K562 (cell line): Measurements from ENCODE around the gene APOA1. TPM values are rescaled to one million over a fixed set of nuclear protein-coding genes. Genes with fewer than 3 reads are reported as not detected.

Experiments used
- ATAC-seq: fragments of 200-7000 bp; cut with Tn5 transposase; 3 replicates; pipeline ENCODE4 v1.9.1; 2020; ENCODE audit warnings: moderate library complexity
- BruUV-seq: library from RNA; stranded (reverse); fragments of 400-500 nt; replicated peaks from 2 replicates; lab custom pipeline; 2021; lab: Mats Ljungman, UMichigan
- CTCF ChIA-PET: fragments of 300-600 bp; formaldehyde crosslinking; extraction: SDS; loops from one replicate; lab custom pipeline; 2021; ENCODE audit warnings: low intra/inter-chr PET ratio; lab: Yijun Ruan, JAX
- POLR2A ChIA-PET: fragments of 300-600, 350-650 bp; sonication (Branson Sonifier 250); formaldehyde crosslinking; extraction: SDS; loops from one replicate; lab custom pipeline; 2021; ENCODE audit warnings: antibody characterized with exemption, inconsistent platforms; lab: Yijun Ruan, JAX
- DNase-seq, 4 experiments: peaks; one replicate each; pipeline versions ENCODE4 v3.0.0 to v3.0.0-alpha.2; 2011 to 2018; ENCODE audit warnings: low spot score in 3 of 4, mixed read lengths in 3 of 4; ENCODE audit errors: extremely low read depth in 1 of 4
- FAIRE-seq: peaks from 2 replicates; lab custom pipeline; 2011; peaks lifted over from hg19 to GRCh38; lab: Jason Lieb, UNC
- H2AFZ ChIP-seq: 2 replicates; pipeline ENCODE4 v1.6.0; 2011; ENCODE audit warnings: low read depth, low read length, control low read depth, inconsistent platforms
- H3K27ac ChIP-seq: fragments of 200-600 bp; 3 replicates; pipeline ENCODE4 v1.8.0; 2011; ENCODE audit warnings: low read depth, mild to moderate bottlenecking, control low read depth, inconsistent platforms, low read length, moderate library complexity, mixed read lengths; ENCODE audit errors: extremely low read depth
- H3K27me3 ChIP-seq, 2 experiments: fragments of 300-600 bp in 1 of 2; 2 replicates in 1 of 2; 3 replicates in 1 of 2; pipeline versions ENCODE4 v1.6.0 to v1.8.0; 2011; ENCODE audit warnings: inconsistent platforms in 2 of 2, low read length in 2 of 2, mild to moderate bottlenecking in 1 of 2, mixed read lengths in 1 of 2, moderate library complexity in 1 of 2; ENCODE audit not compliant: control insufficient read depth in 2 of 2, insufficient read depth in 2 of 2
- H3K36me3 ChIP-seq: fragments of 300-600 bp; 3 replicates; pipeline ENCODE4 v1.8.0; 2011; ENCODE audit warnings: mild to moderate bottlenecking, low read length, inconsistent platforms; ENCODE audit not compliant: control insufficient read depth, insufficient read depth
- H3K4me1 ChIP-seq, 2 experiments: fragments of 200-600 bp in 1 of 2; replicated peaks in 1 of 2; 2 replicates in 1 of 2; 3 replicates in 1 of 2; pipeline versions ENCODE4 v1.5.1 to v1.8.0; 2011; ENCODE audit warnings: inconsistent platforms in 2 of 2, low read length in 2 of 2, mild to moderate bottlenecking in 1 of 2, mixed read lengths in 1 of 2, moderate library complexity in 1 of 2; ENCODE audit not compliant: control insufficient read depth in 2 of 2, insufficient read depth in 2 of 2
- H3K4me2 ChIP-seq: 2 replicates; pipeline ENCODE4 v1.6.1; 2011; ENCODE audit warnings: low read length, control low read depth, inconsistent platforms, mixed read lengths; ENCODE audit not compliant: insufficient read depth
- H3K4me3 ChIP-seq: fragments of 200-600 bp; sonication (generic), shearing (Covaris generic); 2 replicates; pipeline ENCODE4 v1.5.1; 2016; ENCODE audit warnings: control low read depth, inconsistent platforms
- H3K79me2 ChIP-seq: fragments of 200-600 bp; 3 replicates; pipeline ENCODE4 v1.8.0; 2011; ENCODE audit warnings: low read length, inconsistent platforms; ENCODE audit not compliant: control insufficient read depth, insufficient read depth
- H3K9ac ChIP-seq, 2 experiments: 2 replicates each; pipeline versions ENCODE4 v1.6.0 to v1.6.1; 2011; ENCODE audit warnings: low read depth in 2 of 2, low read length in 2 of 2, control low read depth in 1 of 2, inconsistent platforms in 1 of 2, mild to moderate bottlenecking in 1 of 2, mixed read lengths in 1 of 2; ENCODE audit not compliant: insufficient read depth in 1 of 2
- H3K9me1 ChIP-seq: one replicate; pipeline ENCODE4 v1.6.0; 2011; ENCODE audit warnings: inconsistent platforms, mild to moderate bottlenecking, low read length, moderate library complexity; ENCODE audit not compliant: control insufficient read depth, insufficient read depth
- H3K9me3 ChIP-seq: replicated peaks from 2 replicates; pipeline ENCODE4 v1.5.1; 2011; ENCODE audit warnings: low read depth, low read length, inconsistent platforms; ENCODE audit not compliant: control insufficient read depth, insufficient read depth
- H4K20me1 ChIP-seq: replicated peaks from 2 replicates; pipeline ENCODE4 v1.6.1; 2011; ENCODE audit warnings: low read length, inconsistent platforms, mixed read lengths; ENCODE audit not compliant: control insufficient read depth, insufficient read depth
- CBFA2T2 ChIP-seq: fragments of 450-650 bp; conservative IDR thresholded peaks from 2 replicates; pipeline ENCODE4 v1.6.1; 2017; ENCODE audit warnings: mild to moderate bottlenecking
- CBFA2T3 ChIP-seq: fragments of 450-650 bp; IDR thresholded peaks from 2 replicates; pipeline ENCODE4 v1.6.1; 2017
- CC2D1A ChIP-seq: fragments of 450-650 bp; IDR thresholded peaks from 2 replicates; pipeline ENCODE4 v1.6.1; 2017; ENCODE audit warnings: mild to moderate bottlenecking
- DIDO1 ChIP-seq: fragments of 450-650 bp; IDR thresholded peaks from 2 replicates; pipeline ENCODE4 v1.6.1; 2016; ENCODE audit warnings: low read depth, missing biosample characterization, missing genetic modification characterization
- HLTF ChIP-seq: fragments of 450-650 bp; IDR thresholded peaks from 2 replicates; pipeline ENCODE4 v1.6.1; 2016
- HNRNPH1 ChIP-seq: fragments of 200-400 bp; formaldehyde crosslinking; optimal IDR thresholded peaks from 2 replicates; pipeline ENCODE3; 2017; ENCODE audit warnings: low read depth, mild to moderate bottlenecking, low read length, moderate library complexity
- KDM2B ChIP-seq: fragments of 250-450 bp; sonication (Bioruptor Pico); IDR thresholded peaks from 2 replicates; pipeline ENCODE4 v1.8.0; 2021; ENCODE audit warnings: mild to moderate bottlenecking, moderate library complexity
- L3MBTL2 ChIP-seq: fragments of 450-650 bp; IDR thresholded peaks from 2 replicates; pipeline ENCODE4 v1.6.1; 2016; ENCODE audit warnings: mild to moderate bottlenecking, moderate library complexity
- MEF2A ChIP-seq: IDR thresholded peaks from 2 replicates; pipeline ENCODE4 v1.6.1; 2011; ENCODE audit warnings: low read depth, mild to moderate bottlenecking, low read length, moderate library complexity; ENCODE audit not compliant: control insufficient read depth
- NFYB ChIP-seq: IDR thresholded peaks from 2 replicates; pipeline ENCODE4 v1.6.1; 2011; ENCODE audit warnings: mild to moderate bottlenecking, moderate library complexity; ENCODE audit not compliant: insufficient read length; ENCODE audit errors: extremely low read depth
- POU5F1 ChIP-seq: fragments of 150-350 bp; IDR thresholded peaks from 2 replicates; pipeline ENCODE4 v1.6.1; 2014; ENCODE audit warnings: borderline replicate concordance, low read length, low read depth, mild to moderate bottlenecking; ENCODE audit not compliant: partially characterized antibody
- RFX1 ChIP-seq: fragments of 450-650 bp; IDR thresholded peaks from 2 replicates; pipeline ENCODE4 v1.6.1; 2016; ENCODE audit warnings: mild to moderate bottlenecking, moderate library complexity
- ZNF436 ChIP-seq: fragments of 250-450, 450-650 bp; sonication (Bioruptor Pico); formaldehyde crosslinking; IDR thresholded peaks from 2 replicates; pipeline ENCODE4 v1.7.0; 2020; ENCODE audit warnings: mild to moderate bottlenecking
- WGBS: fragments of 100-300 bp; shearing (Covaris generic); methylation state at CpG from one replicate; pipeline ENCODE4 v1.1.6; 2016; ENCODE audit warnings: low coverage, mixed read lengths; ENCODE audit not compliant: insufficient coverage; ENCODE audit errors: missing lambda C conversion rate; 5-methylcytosine and 5-hydroxymethylcytosine counted together
- in situ Hi-C: fragments of 300-500 bp; cut with MboI; formaldehyde crosslinking; loops from 4 replicates; pipeline ENCODE4 v1.15.0; 2018; ENCODE audit warnings: inconsistent platforms, mixed read lengths
- intact Hi-C: fragments of 100-400 bp; cut with micrococcal nuclease; formaldehyde crosslinking; loops from 2 replicates; pipeline ENCODE4 v1.14.2; 2022
- polyA plus RNA-seq, 8 experiments: library from polyadenylated mRNA; depleted of rRNA in 4 of 8; stranded (reverse) in 5 of 8; unstranded in 3 of 8; fragments of >200 nt; fragmentation: Nextera tagmentation in 2 of 8; fragmentation: Illumina TruSeq in 1 of 8; extraction: Ambion mirVana in 2 of 8; extraction: Trizol in 1 of 8; gene quantifications; 2 replicates each; pipeline versions ENCODE4 v1.2.1 to v1.2.3, GENCODE V29; 2011 to 2014; ENCODE audit warnings: inconsistent platforms in 1 of 8, missing spikeins in 1 of 8
- total RNA-seq, 7 experiments: library from RNA; depleted of rRNA in 6 of 7; stranded (reverse); fragments of >200 nt in 6 of 7; fragmentation: Illumina TruSeq in 2 of 7; extraction: Trizol in 2 of 7; gene quantifications; 2 replicates each; pipeline versions ENCODE4 v1.2.1 to v1.2.3, GENCODE V29; 2011 to 2021; ENCODE audit warnings: low replicate concordance in 1 of 7
- TF ChIP-seq, protein P1 (sequence below): fragments of 250-450 bp; sonication (Bioruptor Pico); IDR thresholded peaks from 2 replicates; pipeline ENCODE4 v1.5.0; 2022; ENCODE audit warnings: mild to moderate bottlenecking
- TF ChIP-seq, protein P2 (sequence below): fragments of 250-450 bp; sonication (Bioruptor Pico); IDR thresholded peaks from 2 replicates; pipeline ENCODE4 v1.8.0; 2022; ENCODE audit warnings: inconsistent platforms, mild to moderate bottlenecking, moderate library complexity, borderline replicate concordance

Gene APOA1
- total and polyA plus RNA-seq, 9 of the 15 experiments (the other 6 are each of a cell fraction or from before 2014, with no cell fraction given), result 1.8 TPM; not detected in 8

DNA sequence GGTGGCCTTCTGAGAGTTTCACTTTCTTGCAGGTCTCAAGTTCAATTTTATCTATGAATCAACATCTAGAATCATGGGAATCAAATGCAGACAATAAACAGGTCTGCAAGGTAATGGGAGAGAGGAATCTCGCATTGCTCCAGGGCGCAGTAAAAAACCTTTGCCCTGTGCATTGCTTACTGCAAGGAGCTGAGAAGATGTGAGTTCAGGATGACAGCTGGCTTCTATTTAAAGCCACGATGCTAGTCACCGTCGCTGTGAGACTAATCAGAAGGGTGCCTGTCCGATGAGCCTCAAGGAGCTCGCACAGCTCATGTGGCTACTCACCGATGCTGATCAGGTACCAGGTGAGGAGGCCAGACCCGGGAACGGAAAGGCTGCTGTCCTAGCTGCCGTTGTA is 30.2 kb upstream of the APOA1 start:
- no peaks in the 10 kb centered on the region for H3K9me3 ChIP-seq
- no peak overlapping the region for H3K4me3 ChIP-seq
- ChIA-PET POLR2A (interaction anchor here (0.5 kb wide), 1 partner anchor 38 kb away, joined by 3 read pairs; no protein-coding TSS in a partner anchor), CTCF (no interaction called here)
- H3K27me3 ChIP-seq, result no peaks in the 10 kb centered on the region
- FAIRE-seq (no peak), ATAC-seq (no peak), DNase-seq (no peak)
- intact Hi-C loops (no loop called here), in situ Hi-C loops (no loop called here)
- H3K36me3 ChIP-seq, result peaks cover 85% of the 10 kb centered on the region
- 94% methylated on average over 11 of the region's 11 CpGs for WGBS
- H3K9me1 ChIP-seq, result no peaks in the 10 kb centered on the region
- no peaks in the 10 kb centered on the region for H3K4me1 ChIP-seq
- H4K20me1 ChIP-seq, result no peaks in the 10 kb centered on the region
- no peak overlapping the region for H3K4me2 ChIP-seq
- TF ChIP-seq DIDO1 (tag) (no peak), CC2D1A (no peak), NFYB (no peak), RFX1 (no peak), POU5F1 (no peak), ZNF436 (CRISPR knock-in tag) (no peak), CBFA2T2 (no peak), HNRNPH1 (no peak), CBFA2T3 (no peak), L3MBTL2 (no peak), MEF2A (no peak), KDM2B (CRISPR knock-in tag) (no peak), HLTF (no peak)
- TF ChIP-seq, protein P1, sequence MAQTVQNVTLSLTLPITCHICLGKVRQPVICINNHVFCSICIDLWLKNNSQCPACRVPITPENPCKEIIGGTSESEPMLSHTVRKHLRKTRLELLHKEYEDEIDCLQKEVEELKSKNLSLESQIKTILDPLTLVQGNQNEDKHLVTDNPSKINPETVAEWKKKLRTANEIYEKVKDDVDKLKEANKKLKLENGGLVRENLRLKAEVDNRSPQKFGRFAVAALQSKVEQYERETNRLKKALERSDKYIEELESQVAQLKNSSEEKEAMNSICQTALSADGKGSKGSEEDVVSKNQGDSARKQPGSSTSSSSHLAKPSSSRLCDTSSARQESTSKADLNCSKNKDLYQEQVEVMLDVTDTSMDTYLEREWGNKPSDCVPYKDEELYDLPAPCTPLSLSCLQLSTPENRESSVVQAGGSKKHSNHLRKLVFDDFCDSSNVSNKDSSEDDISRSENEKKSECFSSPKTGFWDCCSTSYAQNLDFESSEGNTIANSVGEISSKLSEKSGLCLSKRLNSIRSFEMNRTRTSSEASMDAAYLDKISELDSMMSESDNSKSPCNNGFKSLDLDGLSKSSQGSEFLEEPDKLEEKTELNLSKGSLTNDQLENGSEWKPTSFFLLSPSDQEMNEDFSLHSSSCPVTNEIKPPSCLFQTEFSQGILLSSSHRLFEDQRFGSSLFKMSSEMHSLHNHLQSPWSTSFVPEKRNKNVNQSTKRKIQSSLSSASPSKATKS (CRISPR knock-in tag), result no peak
- TF ChIP-seq, protein P2, sequence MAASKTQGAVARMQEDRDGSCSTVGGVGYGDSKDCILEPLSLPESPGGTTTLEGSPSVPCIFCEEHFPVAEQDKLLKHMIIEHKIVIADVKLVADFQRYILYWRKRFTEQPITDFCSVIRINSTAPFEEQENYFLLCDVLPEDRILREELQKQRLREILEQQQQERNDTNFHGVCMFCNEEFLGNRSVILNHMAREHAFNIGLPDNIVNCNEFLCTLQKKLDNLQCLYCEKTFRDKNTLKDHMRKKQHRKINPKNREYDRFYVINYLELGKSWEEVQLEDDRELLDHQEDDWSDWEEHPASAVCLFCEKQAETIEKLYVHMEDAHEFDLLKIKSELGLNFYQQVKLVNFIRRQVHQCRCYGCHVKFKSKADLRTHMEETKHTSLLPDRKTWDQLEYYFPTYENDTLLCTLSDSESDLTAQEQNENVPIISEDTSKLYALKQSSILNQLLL (CRISPR knock-in tag), result no peak
- no peak overlapping the region for H3K27ac ChIP-seq
- H2AFZ ChIP-seq, result no peak overlapping the region
- H3K79me2 ChIP-seq, result no peaks in the 10 kb centered on the region
- no TSS peak for BruUV-seq
- no peak overlapping the region for H3K9ac ChIP-seq
